Panc1 (cell line): Measurements from ENCODE around the gene MRPL14. TPM values are rescaled to one million over a fixed set of nuclear protein-coding genes. Genes with fewer than 3 reads are reported as not detected.

Source experiments
- ATAC-seq: fragments of 200-7000 bp; cut with Tn5 transposase; 2 replicates; pipeline ENCODE4 v1.9.1; 2020; ENCODE audit warnings: mild to moderate bottlenecking, moderate library complexity
- BruUV-seq: library from RNA; stranded (reverse); fragments of 400-500 nt; replicated peaks from 2 replicates; lab custom pipeline; 2021; lab: Mats Ljungman, UMichigan
- CTCF ChIA-PET: fragments of 300-600 bp; sonication (Branson Sonifier 250); formaldehyde crosslinking; loops from one replicate; lab custom pipeline; 2022; ENCODE audit warnings: antibody characterized with exemption; lab: Charles Lee
- POLR2A ChIA-PET: fragments of 300-600 bp; sonication (Branson Sonifier 250); formaldehyde crosslinking; loops from one replicate; lab custom pipeline; 2022; ENCODE audit warnings: antibody characterized with exemption; lab: Charles Lee
- DNase-seq: peaks from one replicate; pipeline ENCODE4 v3.0.0-alpha.2; 2010; ENCODE audit warnings: low read depth, low spot score
- H3K27ac ChIP-seq: 2 replicates; pipeline ENCODE4 v1.5.1; 2011; ENCODE audit warnings: mild to moderate bottlenecking, low read length, inconsistent platforms
- H3K27me3 ChIP-seq: fragments of 200-500 bp; sonication (Bioruptor generic); 2 replicates; pipeline ENCODE4 v1.6.0; 2014; ENCODE audit warnings: low read length, inconsistent platforms; ENCODE audit not compliant: control insufficient read depth, insufficient read depth
- H3K36me3 ChIP-seq: fragments of 200-500 bp; sonication (Bioruptor generic); 2 replicates; pipeline ENCODE4 v1.5.1; 2014; ENCODE audit warnings: inconsistent platforms, mild to moderate bottlenecking, low read length, moderate library complexity; ENCODE audit not compliant: control insufficient read depth, insufficient read depth
- H3K4me1 ChIP-seq: 2 replicates; pipeline ENCODE4 v1.5.1; 2011; ENCODE audit warnings: inconsistent platforms, mild to moderate bottlenecking, low read length, moderate library complexity; ENCODE audit not compliant: control insufficient read depth, insufficient read depth
- H3K4me3 ChIP-seq, 2 experiments: 2 replicates each; pipeline ENCODE4 v1.5.1; 2011 to 2012; ENCODE audit warnings: low read depth in 2 of 2, low read length in 2 of 2, mild to moderate bottlenecking in 2 of 2, inconsistent platforms in 1 of 2, moderate library complexity in 1 of 2
- H3K9me3 ChIP-seq: fragments of 200-500 bp; sonication (Bioruptor generic); 2 replicates; pipeline ENCODE4 v1.5.1; 2014; ENCODE audit warnings: low read depth, mild to moderate bottlenecking, inconsistent platforms, low read length, moderate library complexity; ENCODE audit not compliant: control insufficient read depth, insufficient read depth
- POLR2AphosphoS5 ChIP-seq: IDR thresholded peaks from 2 replicates; pipeline ENCODE4 v1.6.1; 2012; ENCODE audit warnings: mild to moderate bottlenecking, low read depth, low read length, moderate library complexity
- SIN3A ChIP-seq: IDR thresholded peaks from 2 replicates; pipeline ENCODE4 v1.6.1; 2012; ENCODE audit warnings: low read depth, mild to moderate bottlenecking, low read length, moderate library complexity, borderline replicate concordance; ENCODE audit not compliant: insufficient read depth
- TCF7L2 ChIP-seq: IDR thresholded peaks from 2 replicates; pipeline ENCODE4 v1.6.1; 2011; ENCODE audit warnings: mild to moderate bottlenecking, low read depth, low read length, inconsistent platforms
- in situ Hi-C: cut with HindIII; loops from 2 replicates; pipeline ENCODE4 v1.10.0; 2016; ENCODE audit warnings: low sequenced_read_pairs, low pct_unique_long_range_greater_than_20kb
- intact Hi-C: fragments of 100-400 bp; cut with micrococcal nuclease; formaldehyde crosslinking; loops from one replicate; pipeline ENCODE4 v1.10.0; 2022; ENCODE audit not compliant: unreplicated experiment
- total RNA-seq: library from RNA; stranded (reverse); gene quantifications from one replicate; pipeline ENCODE4 v1.2.1, GENCODE V29; 2021; ENCODE audit not compliant: unreplicated experiment
- TF ChIP-seq, protein P1 (sequence below), 2 experiments: IDR thresholded peaks; 2 replicates each; pipeline ENCODE4 v1.6.1; 2011 to 2012; ENCODE audit warnings: low read depth in 2 of 2, control low read depth in 1 of 2, low read length in 1 of 2, mild to moderate bottlenecking in 1 of 2, moderate library complexity in 1 of 2; ENCODE audit not compliant: insufficient read depth in 1 of 2
- TF ChIP-seq, protein P2 (sequence below): fragments of 450-650 bp; IDR thresholded peaks from 2 replicates; pipeline ENCODE4 v1.5.1; 2017; ENCODE audit warnings: mild to moderate bottlenecking

MRPL14 gene
- total RNA-seq, 1 experiment from 2014 or later: 82.0 TPM

- ChIA-PET CTCF (interaction anchor here (0.6 kb wide), 1 partner anchor 410 kb away, joined by 3 read pairs; no protein-coding TSS in a partner anchor), POLR2A (no interaction called here)
- Histone ChIP-seq H3K4me3 (0 out of 4 replicates have a peak overlapping the region, but pooled peaks of 1 of the 2 experiments have one; percentile 4), H3K27ac (peak overlapping the region; percentile 44; the same call in 1 of the 2 replicates), H3K9me3 (no peaks in the 10 kb centered on the region), H3K27me3 (no peaks in the 10 kb centered on the region), H3K36me3 (no peaks in the 10 kb centered on the region), H3K4me1 (peaks cover 22% of the 10 kb centered on the region)
- intact Hi-C loops: loop anchor here (5.0 to 10.0 kb wide), 2 partner anchors 122 to 469 kb away; no protein-coding TSS in a partner anchor
- in situ Hi-C loops: no loop called here
- no peak for DNase-seq
- no peak for ATAC-seq
- TF ChIP-seq TCF7L2: no peak
- TF ChIP-seq, protein P1, sequence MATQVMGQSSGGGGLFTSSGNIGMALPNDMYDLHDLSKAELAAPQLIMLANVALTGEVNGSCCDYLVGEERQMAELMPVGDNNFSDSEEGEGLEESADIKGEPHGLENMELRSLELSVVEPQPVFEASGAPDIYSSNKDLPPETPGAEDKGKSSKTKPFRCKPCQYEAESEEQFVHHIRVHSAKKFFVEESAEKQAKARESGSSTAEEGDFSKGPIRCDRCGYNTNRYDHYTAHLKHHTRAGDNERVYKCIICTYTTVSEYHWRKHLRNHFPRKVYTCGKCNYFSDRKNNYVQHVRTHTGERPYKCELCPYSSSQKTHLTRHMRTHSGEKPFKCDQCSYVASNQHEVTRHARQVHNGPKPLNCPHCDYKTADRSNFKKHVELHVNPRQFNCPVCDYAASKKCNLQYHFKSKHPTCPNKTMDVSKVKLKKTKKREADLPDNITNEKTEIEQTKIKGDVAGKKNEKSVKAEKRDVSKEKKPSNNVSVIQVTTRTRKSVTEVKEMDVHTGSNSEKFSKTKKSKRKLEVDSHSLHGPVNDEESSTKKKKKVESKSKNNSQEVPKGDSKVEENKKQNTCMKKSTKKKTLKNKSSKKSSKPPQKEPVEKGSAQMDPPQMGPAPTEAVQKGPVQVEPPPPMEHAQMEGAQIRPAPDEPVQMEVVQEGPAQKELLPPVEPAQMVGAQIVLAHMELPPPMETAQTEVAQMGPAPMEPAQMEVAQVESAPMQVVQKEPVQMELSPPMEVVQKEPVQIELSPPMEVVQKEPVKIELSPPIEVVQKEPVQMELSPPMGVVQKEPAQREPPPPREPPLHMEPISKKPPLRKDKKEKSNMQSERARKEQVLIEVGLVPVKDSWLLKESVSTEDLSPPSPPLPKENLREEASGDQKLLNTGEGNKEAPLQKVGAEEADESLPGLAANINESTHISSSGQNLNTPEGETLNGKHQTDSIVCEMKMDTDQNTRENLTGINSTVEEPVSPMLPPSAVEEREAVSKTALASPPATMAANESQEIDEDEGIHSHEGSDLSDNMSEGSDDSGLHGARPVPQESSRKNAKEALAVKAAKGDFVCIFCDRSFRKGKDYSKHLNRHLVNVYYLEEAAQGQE (IDR thresholded peaks at IDR 0.05; ENCODE audit: insufficient read depth in 1 of 2, low read depth in 2 of 2, low read length in 1 of 2): no peak
- TF ChIP-seq POLR2AphosphoS5: no peak
- TF ChIP-seq, protein P2, sequence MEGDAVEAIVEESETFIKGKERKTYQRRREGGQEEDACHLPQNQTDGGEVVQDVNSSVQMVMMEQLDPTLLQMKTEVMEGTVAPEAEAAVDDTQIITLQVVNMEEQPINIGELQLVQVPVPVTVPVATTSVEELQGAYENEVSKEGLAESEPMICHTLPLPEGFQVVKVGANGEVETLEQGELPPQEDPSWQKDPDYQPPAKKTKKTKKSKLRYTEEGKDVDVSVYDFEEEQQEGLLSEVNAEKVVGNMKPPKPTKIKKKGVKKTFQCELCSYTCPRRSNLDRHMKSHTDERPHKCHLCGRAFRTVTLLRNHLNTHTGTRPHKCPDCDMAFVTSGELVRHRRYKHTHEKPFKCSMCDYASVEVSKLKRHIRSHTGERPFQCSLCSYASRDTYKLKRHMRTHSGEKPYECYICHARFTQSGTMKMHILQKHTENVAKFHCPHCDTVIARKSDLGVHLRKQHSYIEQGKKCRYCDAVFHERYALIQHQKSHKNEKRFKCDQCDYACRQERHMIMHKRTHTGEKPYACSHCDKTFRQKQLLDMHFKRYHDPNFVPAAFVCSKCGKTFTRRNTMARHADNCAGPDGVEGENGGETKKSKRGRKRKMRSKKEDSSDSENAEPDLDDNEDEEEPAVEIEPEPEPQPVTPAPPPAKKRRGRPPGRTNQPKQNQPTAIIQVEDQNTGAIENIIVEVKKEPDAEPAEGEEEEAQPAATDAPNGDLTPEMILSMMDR: no peak
- BruUV-seq: no TSS peak
Measured at GRCh38 chr6:44076356-44077213, 50.7 kb downstream of the MRPL14 start.

- ChIA-PET CTCF (interaction anchor here (0.6 to 4.0 kb wide), 6 partner anchors 27 to 377 kb away, joined by 3 to 16 read pairs (median 3); partner anchors contain the start of gene VEGFA), POLR2A (no interaction called here)
- no peaks in the 10 kb centered on the region for H3K36me3 ChIP-seq
- H3K4me1 ChIP-seq: peaks cover 22% of the 10 kb centered on the region
- no peak for DNase-seq
- no peaks in the 10 kb centered on the region for H3K9me3 ChIP-seq
- H3K4me3 ChIP-seq: 0 out of 4 replicates have a peak overlapping the region, but pooled peaks of 1 of the 2 experiments have one; percentile 4
- ATAC-seq: no peak
- TF ChIP-seq, protein P2: no peak
- TF ChIP-seq SIN3A: no peak
- TF ChIP-seq, protein P1 (IDR thresholded peaks at IDR 0.05; ENCODE audit: insufficient read depth in 1 of 2, low read depth in 2 of 2, low read length in 1 of 2): no peak
- BruUV-seq: no TSS peak
- intact Hi-C loops (loop anchor here (5.0 to 10.0 kb wide), 2 partner anchors 121 to 468 kb away; no protein-coding TSS in a partner anchor), in situ Hi-C loops (no loop called here)
- peak overlapping the region; percentile 44; the same call in 1 of the 2 replicates for H3K27ac ChIP-seq
- no peaks in the 10 kb centered on the region for H3K27me3 ChIP-seq
Measured at GRCh38 chr6:44075647-44076355, 51.5 kb downstream of the MRPL14 start.
